GM23338 (cell line): ENCODE measurements around the gene PCSK7. TPM values are rescaled to one million over a fixed set of nuclear protein-coding genes. Genes with fewer than 3 reads are reported as not detected.

Experiments used
- ATAC-seq: fragments of 200-7000 bp; cut with Tn5 transposase; 3 replicates; pipeline ENCODE4 v1.9.1; 2020
- DNase-seq: peaks from one replicate; pipeline ENCODE4 v3.0.0-alpha.2; 2015; ENCODE audit warnings: low spot score
- H2AFZ ChIP-seq: fragments of 200-600 bp; sonication (generic); 2 replicates; pipeline ENCODE4 v1.8.0; 2016; ENCODE audit warnings: antibody characterized with exemption, mild to moderate bottlenecking, moderate library complexity
- H3F3A ChIP-seq: fragments of 200-600 bp; sonication (generic); replicated peaks from 2 replicates; pipeline ENCODE4 v1.8.0; 2017; ENCODE audit warnings: antibody characterized with exemption, mixed run types, low read depth
- H3K27ac ChIP-seq: fragments of 200-600 bp; sonication (generic); 2 replicates; pipeline ENCODE4 v1.6.1; 2016; ENCODE audit warnings: low read depth
- H3K27me3 ChIP-seq: fragments of 200-600 bp; sonication (generic); 2 replicates; pipeline ENCODE4 v1.8.0; 2016; ENCODE audit warnings: mild to moderate bottlenecking, mixed run types, moderate library complexity; ENCODE audit not compliant: insufficient read depth
- H3K36me3 ChIP-seq: fragments of 200-600 bp; sonication (generic); 2 replicates; pipeline ENCODE4 v1.8.0; 2016; ENCODE audit warnings: mild to moderate bottlenecking; ENCODE audit not compliant: insufficient read depth
- H3K4me1 ChIP-seq: fragments of 200-600 bp; sonication (generic); 2 replicates; pipeline ENCODE4 v1.8.0; 2016; ENCODE audit warnings: mild to moderate bottlenecking, moderate library complexity; ENCODE audit not compliant: insufficient read depth
- H3K4me2 ChIP-seq: fragments of 200-600 bp; sonication (generic); 2 replicates; pipeline ENCODE4 v1.7.1; 2017; ENCODE audit warnings: mixed run types
- H3K4me3 ChIP-seq: fragments of 200-600 bp; sonication (generic); 2 replicates; pipeline ENCODE4 v1.6.1; 2016; ENCODE audit warnings: mixed run types
- H3K79me2 ChIP-seq: fragments of 200-600 bp; sonication (generic); replicated peaks from 2 replicates; pipeline ENCODE4 v1.8.0; 2017; ENCODE audit warnings: mild to moderate bottlenecking; ENCODE audit not compliant: insufficient read depth
- H3K9me2 ChIP-seq: fragments of 200-600 bp; sonication (generic); 2 replicates; pipeline ENCODE4 v1.8.0; 2017; ENCODE audit not compliant: insufficient read depth
- H4K20me1 ChIP-seq: fragments of 200-600 bp; sonication (generic); replicated peaks from 2 replicates; pipeline ENCODE4 v1.8.0; 2017; ENCODE audit warnings: mild to moderate bottlenecking; ENCODE audit not compliant: insufficient read depth
- H3K27ac Mint-ChIP-seq: 2 replicates; pipeline ENCODE4 v1.8.0; 2020; ENCODE audit warnings: inconsistent platforms, mild to moderate bottlenecking, moderate library complexity, mixed read lengths
- H3K27me3 Mint-ChIP-seq: 3 replicates; pipeline ENCODE4 v1.8.0; 2022; ENCODE audit warnings: low read depth, mild to moderate bottlenecking, moderate library complexity, mixed read lengths, inconsistent platforms; ENCODE audit not compliant: insufficient read depth, poor library complexity
- H3K36me3 Mint-ChIP-seq: 3 replicates; pipeline ENCODE4 v1.8.0; 2021; ENCODE audit warnings: low read depth, mild to moderate bottlenecking, inconsistent platforms, moderate library complexity, mixed read lengths
- H3K4me1 Mint-ChIP-seq: 3 replicates; pipeline ENCODE4 v1.8.0; 2020; ENCODE audit warnings: mild to moderate bottlenecking, inconsistent platforms, mixed read lengths
- H3K4me3 Mint-ChIP-seq: 3 replicates; pipeline ENCODE4 v1.8.0; 2021; ENCODE audit warnings: moderate library complexity, mild to moderate bottlenecking, inconsistent platforms, mixed read lengths
- H3K9me3 Mint-ChIP-seq: 3 replicates; pipeline ENCODE4 v1.8.0; 2020; ENCODE audit warnings: moderate library complexity, mild to moderate bottlenecking, inconsistent platforms, mixed read lengths
- ETS1 ChIP-seq: IDR thresholded peaks from 2 replicates; pipeline ENCODE4 v1.6.1; 2016; ENCODE audit warnings: antibody characterized with exemption
- EZH2 ChIP-seq: fragments of 200-600 bp; sonication (generic); IDR thresholded peaks from one replicate; pipeline ENCODE4 v1.8.0; 2017; ENCODE audit warnings: antibody characterized with exemption, mild to moderate bottlenecking, low read depth; ENCODE audit not compliant: unreplicated experiment
- EZH2phosphoT487 ChIP-seq: fragments of 200-600 bp; sonication (generic); IDR thresholded peaks from one replicate; pipeline ENCODE4 v1.8.1; 2018; ENCODE audit warnings: antibody characterized with exemption; ENCODE audit not compliant: unreplicated experiment
- JUNB ChIP-seq: IDR thresholded peaks from one replicate; pipeline ENCODE4 v1.6.1; 2016; ENCODE audit warnings: antibody characterized with exemption; ENCODE audit not compliant: unreplicated experiment
- POLR2AphosphoS5 ChIP-seq: IDR thresholded peaks from 2 replicates; pipeline ENCODE4 v1.6.1; 2016; ENCODE audit warnings: antibody characterized with exemption, low read depth
- ZNF331 ChIP-seq: fragments of 250-450 bp; sonication (Bioruptor Pico); IDR thresholded peaks from 2 replicates; pipeline ENCODE4 v1.5.0; 2020; ENCODE audit warnings: low read depth, mild to moderate bottlenecking, moderate library complexity
- ZNF462 ChIP-seq: fragments of 250-450 bp; sonication (Bioruptor Pico); IDR thresholded peaks from 2 replicates; pipeline ENCODE4 v1.5.0; 2020; ENCODE audit warnings: mild to moderate bottlenecking, moderate library complexity
- polyA plus RNA-seq: library from polyadenylated mRNA; unstranded; fragments of >200 nt; fragmentation: Nextera tagmentation; extraction: Ambion mirVana; gene quantifications from 2 replicates; pipeline ENCODE4 v1.2.1, GENCODE V29; 2016
- total RNA-seq: library from RNA; depleted of rRNA; stranded (reverse); fragments of >200 nt; shearing (Covaris generic); gene quantifications from 2 replicates; pipeline ENCODE4 v1.2.3, GENCODE V29; 2014
- TF ChIP-seq, protein P1 (sequence below), 2 experiments: fragments of 200-600 bp in 1 of 2; sonication (generic) in 1 of 2; conservative IDR thresholded peaks; 2 replicates each; pipeline versions ENCODE4 v1.5.1 to v1.6.1; 2016 to 2017; ENCODE audit warnings: antibody characterized with exemption in 2 of 2, low read depth in 2 of 2, mild to moderate bottlenecking in 2 of 2, moderate library complexity in 1 of 2

The PCSK7 gene
- total and polyA plus RNA-seq, 2 experiments from 2014 or later, result 12.4 to 46.4 TPM

DNA sequence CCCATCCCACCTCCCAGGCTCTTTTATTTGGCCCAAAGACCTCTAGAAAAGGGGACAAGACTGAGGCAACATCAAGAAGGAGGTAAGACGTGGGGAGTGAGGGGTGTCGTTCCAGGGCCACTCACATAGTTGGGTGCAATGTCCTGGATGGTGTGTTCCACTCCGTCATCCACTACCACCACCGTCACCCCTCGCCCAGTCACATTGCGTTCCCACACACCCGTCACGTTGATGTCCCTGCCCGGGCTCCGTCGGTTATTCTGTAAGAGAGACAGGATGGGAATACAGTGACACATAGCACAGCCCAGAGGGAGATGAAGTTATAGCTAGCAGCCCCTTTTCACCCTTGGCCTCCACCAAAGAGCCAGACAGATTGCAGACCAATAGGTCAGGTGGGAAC is 3.8 kb downstream of the PCSK7 start:
- DNase-seq (no peak), ATAC-seq (no peak)
- H3K79me2 ChIP-seq, result peaks cover 21% of the 10 kb centered on the region
- Mint-ChIP-seq H3K9me3 (no peaks in the 10 kb centered on the region), H3K36me3 (peaks cover 20% of the 10 kb centered on the region), H3K4me1 (peaks cover 12% of the 10 kb centered on the region), H3K27me3 (peaks cover 17% of the 10 kb centered on the region), H3K27ac (no peak overlapping the region), H3K4me3 (no peak overlapping the region)
- H3K27ac ChIP-seq, result no peak overlapping the region
- H3K4me2 ChIP-seq, result no peak overlapping the region
- H3F3A ChIP-seq, result peaks cover 7% of the 10 kb centered on the region; the same call in 1 of the 2 replicates
- no peak overlapping the region for H2AFZ ChIP-seq
- no peaks in the 10 kb centered on the region for H3K27me3 ChIP-seq
- H4K20me1 ChIP-seq, result peaks cover 7% of the 10 kb centered on the region; the same call in 1 of the 2 replicates
- TF ChIP-seq, protein P1, sequence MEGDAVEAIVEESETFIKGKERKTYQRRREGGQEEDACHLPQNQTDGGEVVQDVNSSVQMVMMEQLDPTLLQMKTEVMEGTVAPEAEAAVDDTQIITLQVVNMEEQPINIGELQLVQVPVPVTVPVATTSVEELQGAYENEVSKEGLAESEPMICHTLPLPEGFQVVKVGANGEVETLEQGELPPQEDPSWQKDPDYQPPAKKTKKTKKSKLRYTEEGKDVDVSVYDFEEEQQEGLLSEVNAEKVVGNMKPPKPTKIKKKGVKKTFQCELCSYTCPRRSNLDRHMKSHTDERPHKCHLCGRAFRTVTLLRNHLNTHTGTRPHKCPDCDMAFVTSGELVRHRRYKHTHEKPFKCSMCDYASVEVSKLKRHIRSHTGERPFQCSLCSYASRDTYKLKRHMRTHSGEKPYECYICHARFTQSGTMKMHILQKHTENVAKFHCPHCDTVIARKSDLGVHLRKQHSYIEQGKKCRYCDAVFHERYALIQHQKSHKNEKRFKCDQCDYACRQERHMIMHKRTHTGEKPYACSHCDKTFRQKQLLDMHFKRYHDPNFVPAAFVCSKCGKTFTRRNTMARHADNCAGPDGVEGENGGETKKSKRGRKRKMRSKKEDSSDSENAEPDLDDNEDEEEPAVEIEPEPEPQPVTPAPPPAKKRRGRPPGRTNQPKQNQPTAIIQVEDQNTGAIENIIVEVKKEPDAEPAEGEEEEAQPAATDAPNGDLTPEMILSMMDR (conservative IDR thresholded peaks at IDR 0.05; ENCODE audit: low read depth in 2 of 2), result no peak
- no peak for TF ChIP-seq EZH2phosphoT487
- TF ChIP-seq ETS1, result no peak
- no peak for TF ChIP-seq EZH2
- TF ChIP-seq ZNF331 (CRISPR knock-in tag), result no peak
- no peak for TF ChIP-seq POLR2AphosphoS5
- no peak for TF ChIP-seq ZNF462 (CRISPR knock-in tag)
- TF ChIP-seq JUNB, result no peak
- no peaks in the 10 kb centered on the region for H3K36me3 ChIP-seq
- peaks cover 7% of the 10 kb centered on the region for H3K4me1 ChIP-seq
- no peak overlapping the region for H3K4me3 ChIP-seq
- H3K9me2 ChIP-seq, result no peaks in the 10 kb centered on the region
